Hepatocyte (in vitro differentiated cells): ENCODE results near the gene MAPRE2. TPM values are rescaled to one million over a fixed set of nuclear protein-coding genes. Genes with fewer than 3 reads are reported as not detected.

Experiments
- DNase-seq: peaks from one replicate; pipeline ENCODE4 v3.0.0-alpha.2; 2016; ENCODE audit warnings: low spot score
- H2AFZ ChIP-seq: fragments of 200-600 bp; sonication (generic); 2 replicates; pipeline ENCODE4 v1.6.0; 2016; ENCODE audit warnings: antibody characterized with exemption, mild to moderate bottlenecking
- H3K27ac ChIP-seq: fragments of 200-600 bp; sonication (generic); 2 replicates; pipeline ENCODE4 v1.5.1; 2016; ENCODE audit warnings: mild to moderate bottlenecking
- H3K27me3 ChIP-seq: fragments of 200-600 bp; sonication (generic); 2 replicates; pipeline ENCODE4 v1.6.1; 2016
- H3K36me3 ChIP-seq: fragments of 200-600 bp; sonication (generic); replicated peaks from 2 replicates; pipeline ENCODE4 v1.5.1; 2016; ENCODE audit warnings: low read depth; ENCODE audit not compliant: insufficient read depth
- H3K4me1 ChIP-seq: fragments of 200-600 bp; sonication (generic); 2 replicates; pipeline ENCODE4 v1.5.1; 2016; ENCODE audit warnings: mild to moderate bottlenecking, moderate library complexity; ENCODE audit not compliant: insufficient read depth
- H3K4me2 ChIP-seq: fragments of 200-600 bp; sonication (generic); 2 replicates; pipeline ENCODE4 v1.6.0; 2016
- H3K4me3 ChIP-seq: fragments of 200-600 bp; sonication (generic); 2 replicates; pipeline ENCODE4 v1.5.1; 2016; ENCODE audit warnings: mild to moderate bottlenecking
- H3K79me2 ChIP-seq: fragments of 200-600 bp; sonication (generic); 2 replicates; pipeline ENCODE4 v1.6.0; 2017; ENCODE audit warnings: mild to moderate bottlenecking
- H3K9me2 ChIP-seq: fragments of 200-600 bp; sonication (generic); replicated peaks from 2 replicates; pipeline ENCODE4 v1.6.0; 2017; ENCODE audit warnings: mild to moderate bottlenecking; ENCODE audit not compliant: insufficient read depth
- H3K9me3 ChIP-seq: fragments of 200-600 bp; sonication (generic); 2 replicates; pipeline ENCODE4 v1.5.1; 2016; ENCODE audit warnings: low read depth, mild to moderate bottlenecking
- H4K20me1 ChIP-seq: fragments of 200-600 bp; sonication (generic); 2 replicates; pipeline ENCODE4 v1.6.0; 2016; ENCODE audit warnings: mild to moderate bottlenecking; ENCODE audit not compliant: insufficient read depth, poor library complexity, severe bottlenecking
- EZH2 ChIP-seq: fragments of 200-600 bp; sonication (generic); IDR thresholded peaks from 2 replicates; pipeline ENCODE4 v1.6.1; 2016; ENCODE audit warnings: antibody characterized with exemption, mild to moderate bottlenecking, borderline replicate concordance
- EZH2phosphoT487 ChIP-seq: fragments of 200-600 bp; sonication (generic); IDR thresholded peaks from one replicate; pipeline ENCODE4 v1.6.1; 2018; ENCODE audit warnings: antibody characterized with exemption, mild to moderate bottlenecking, low read depth, moderate library complexity; ENCODE audit not compliant: unreplicated experiment, severe bottlenecking
- WGBS: methylation state at CpG from one replicate; pipeline ENCODE4 v1.1.6; 2016; ENCODE audit warnings: low lambda C conversion rate; ENCODE audit errors: missing lambda C conversion rate; 5-methylcytosine and 5-hydroxymethylcytosine counted together
- polyA plus RNA-seq: library from polyadenylated mRNA; unstranded; fragments of >200 nt; fragmentation: Nextera tagmentation; extraction: Ambion mirVana; gene quantifications from 2 replicates; pipeline ENCODE4 v1.2.1, GENCODE V29; 2016
- total RNA-seq: library from RNA; depleted of rRNA; stranded (reverse); fragments of >200 nt; gene quantifications from 2 replicates; pipeline ENCODE4 v1.2.3, GENCODE V29; 2014
- TF ChIP-seq, protein P1 (sequence below): fragments of 200-600 bp; sonication (generic); IDR thresholded peaks from 2 replicates; pipeline ENCODE4 v1.5.1; 2016; ENCODE audit warnings: antibody characterized with exemption, mild to moderate bottlenecking; ENCODE audit not compliant: poor library complexity

The MAPRE2 gene
- total and polyA plus RNA-seq, 2 experiments from 2014 or later = 19.1 to 27.6 TPM

- H3K79me2 ChIP-seq = peaks cover 28% of the 10 kb centered on the region
- H3K36me3 ChIP-seq = no peaks in the 10 kb centered on the region
- no peak overlapping the region for H3K4me2 ChIP-seq
- no peak overlapping the region for H3K27ac ChIP-seq
- H3K9me3 ChIP-seq = no peaks in the 10 kb centered on the region
- H2AFZ ChIP-seq = no peak overlapping the region
- no peak overlapping the region for H3K4me3 ChIP-seq
- H3K27me3 ChIP-seq = no peaks in the 10 kb centered on the region
- TF ChIP-seq EZH2phosphoT487 (no peak), EZH2 (no peak)
- TF ChIP-seq, protein P1, sequence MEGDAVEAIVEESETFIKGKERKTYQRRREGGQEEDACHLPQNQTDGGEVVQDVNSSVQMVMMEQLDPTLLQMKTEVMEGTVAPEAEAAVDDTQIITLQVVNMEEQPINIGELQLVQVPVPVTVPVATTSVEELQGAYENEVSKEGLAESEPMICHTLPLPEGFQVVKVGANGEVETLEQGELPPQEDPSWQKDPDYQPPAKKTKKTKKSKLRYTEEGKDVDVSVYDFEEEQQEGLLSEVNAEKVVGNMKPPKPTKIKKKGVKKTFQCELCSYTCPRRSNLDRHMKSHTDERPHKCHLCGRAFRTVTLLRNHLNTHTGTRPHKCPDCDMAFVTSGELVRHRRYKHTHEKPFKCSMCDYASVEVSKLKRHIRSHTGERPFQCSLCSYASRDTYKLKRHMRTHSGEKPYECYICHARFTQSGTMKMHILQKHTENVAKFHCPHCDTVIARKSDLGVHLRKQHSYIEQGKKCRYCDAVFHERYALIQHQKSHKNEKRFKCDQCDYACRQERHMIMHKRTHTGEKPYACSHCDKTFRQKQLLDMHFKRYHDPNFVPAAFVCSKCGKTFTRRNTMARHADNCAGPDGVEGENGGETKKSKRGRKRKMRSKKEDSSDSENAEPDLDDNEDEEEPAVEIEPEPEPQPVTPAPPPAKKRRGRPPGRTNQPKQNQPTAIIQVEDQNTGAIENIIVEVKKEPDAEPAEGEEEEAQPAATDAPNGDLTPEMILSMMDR = no peak
- peaks cover 3% of the 10 kb centered on the region for H4K20me1 ChIP-seq
- DNase-seq = no peak
- no peaks in the 10 kb centered on the region for H3K4me1 ChIP-seq
- WGBS = 91% methylated on average over 9 of the region's 9 CpGs
- no peaks in the 10 kb centered on the region for H3K9me2 ChIP-seq
These were observed 19.1 kb downstream of the MAPRE2 start for GRCh38 chr18:35060122-35060815.

- no peak for TF ChIP-seq EZH2
- no peak for TF ChIP-seq EZH2phosphoT487
- TF ChIP-seq, protein P1 = no peak
These were observed 20.1 kb downstream of the MAPRE2 start for GRCh38 chr18:35061336-35061735.

DNA sequence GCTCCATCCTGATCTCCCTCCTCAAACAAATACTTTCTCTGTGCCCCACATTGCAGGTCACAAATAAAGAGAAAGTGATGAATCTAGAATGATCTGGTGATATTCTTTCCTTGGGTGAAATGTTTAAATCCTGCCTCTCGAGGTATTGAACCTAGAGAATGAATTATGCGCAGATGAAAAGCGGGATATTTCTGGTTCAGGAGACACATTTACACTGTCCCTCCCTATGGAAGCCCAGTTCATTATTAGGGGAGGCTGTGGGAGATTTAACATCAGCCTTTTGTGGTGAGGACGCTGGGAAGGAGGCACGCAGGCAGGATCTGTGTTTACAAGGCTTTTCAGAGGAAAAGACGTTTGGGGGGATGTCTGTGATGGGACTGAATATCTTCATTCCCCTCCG lies 20.6 kb downstream of the MAPRE2 start:
- H3K4me2 ChIP-seq = no peak overlapping the region
- H2AFZ ChIP-seq = no peak overlapping the region
- DNase-seq = no peak
- no peaks in the 10 kb centered on the region for H3K36me3 ChIP-seq
- H3K4me3 ChIP-seq = no peak overlapping the region
- H3K27me3 ChIP-seq = no peaks in the 10 kb centered on the region
- H3K4me1 ChIP-seq = no peaks in the 10 kb centered on the region
- no peaks in the 10 kb centered on the region for H4K20me1 ChIP-seq
- no peaks in the 10 kb centered on the region for H3K9me2 ChIP-seq
- 69% methylated on average over 7 of the region's 7 CpGs for WGBS
- TF ChIP-seq EZH2phosphoT487 (no peak), EZH2 (no peak)
- TF ChIP-seq, protein P1 = no peak
- peaks cover 21% of the 10 kb centered on the region for H3K79me2 ChIP-seq
- H3K27ac ChIP-seq = no peak overlapping the region
- no peaks in the 10 kb centered on the region for H3K9me3 ChIP-seq

More at GRCh38 chr18:35061336-35061735, 20.1 kb downstream of the MAPRE2 start:
- no peak overlapping the region for H3K4me3 ChIP-seq
- no peak overlapping the region for H2AFZ ChIP-seq
- H3K27ac ChIP-seq = no peak overlapping the region
- DNase-seq = no peak
- no peaks in the 10 kb centered on the region for H3K36me3 ChIP-seq
- H3K4me1 ChIP-seq = no peaks in the 10 kb centered on the region
- no peaks in the 10 kb centered on the region for H3K27me3 ChIP-seq
- peaks cover 26% of the 10 kb centered on the region for H3K79me2 ChIP-seq
- H3K9me2 ChIP-seq = no peaks in the 10 kb centered on the region
- 64% methylated on average over 7 of the region's 7 CpGs for WGBS
- no peaks in the 10 kb centered on the region for H3K9me3 ChIP-seq
- H4K20me1 ChIP-seq = peaks cover under 1% of the 10 kb centered on the region
- no peak overlapping the region for H3K4me2 ChIP-seq
